Measurements from ENCODE around the gene EYA4. TPM values are rescaled to one million over a fixed set of nuclear protein-coding genes. Genes with fewer than 3 reads are reported as not detected.
"Not testable (repeated sequence)": the region's sequence is repeated elsewhere in the genome, so short reads cannot be mapped to it uniquely, and the experiment has no call there.

Gene EYA4
- total RNA-seq, 1 donor from 2014 or later = 24.2 TPM

DNA sequence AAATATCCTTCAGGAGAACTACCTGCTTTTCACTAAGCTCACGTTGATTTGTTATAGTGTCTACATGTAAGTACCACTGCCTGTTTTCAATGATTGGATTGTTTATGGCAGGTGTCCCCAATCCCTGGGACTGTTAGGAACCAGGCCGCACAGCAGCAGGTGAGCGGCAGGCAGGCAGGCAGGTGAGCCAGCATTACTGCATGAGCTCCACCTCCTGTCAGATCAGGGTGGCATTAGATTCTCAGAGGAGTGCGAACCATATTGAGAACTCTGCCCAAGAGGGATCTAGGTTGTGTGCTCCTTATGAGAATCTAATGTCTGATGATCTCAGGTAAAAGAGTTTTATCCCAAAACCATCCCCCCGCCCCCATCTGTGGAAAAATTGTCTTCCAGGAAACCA is 303.3 kb downstream of the EYA4 start:
- intact Hi-C loops (cut with DNase I) = no loop called here

DNA sequence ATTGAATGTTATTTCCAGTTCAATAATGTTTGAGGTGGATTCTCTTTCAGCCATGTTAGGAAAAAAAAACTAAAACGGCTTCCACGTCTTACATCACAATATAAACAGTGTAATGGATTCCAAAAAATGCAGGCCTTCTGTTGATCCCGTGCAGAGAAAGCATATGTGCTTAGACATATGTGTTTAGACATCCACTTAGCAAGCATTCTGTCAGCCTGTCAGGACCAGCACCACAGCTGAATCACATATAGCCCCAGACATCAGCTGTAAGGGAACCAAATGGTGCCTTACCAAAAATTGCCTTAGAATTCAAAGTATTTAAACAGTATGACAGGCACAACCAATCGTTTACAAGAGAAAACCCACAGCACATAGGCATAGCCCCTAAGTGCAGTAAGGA is 304.9 kb downstream of the EYA4 start:
- DNase-seq (ENCODE audit: low spot score) = no peak
- intact Hi-C loops (cut with DNase I) = no loop called here

More for the DNA sequence above, 303.3 kb downstream of the EYA4 start:
- DNase-seq (ENCODE audit: low spot score) = no peak

DNA sequence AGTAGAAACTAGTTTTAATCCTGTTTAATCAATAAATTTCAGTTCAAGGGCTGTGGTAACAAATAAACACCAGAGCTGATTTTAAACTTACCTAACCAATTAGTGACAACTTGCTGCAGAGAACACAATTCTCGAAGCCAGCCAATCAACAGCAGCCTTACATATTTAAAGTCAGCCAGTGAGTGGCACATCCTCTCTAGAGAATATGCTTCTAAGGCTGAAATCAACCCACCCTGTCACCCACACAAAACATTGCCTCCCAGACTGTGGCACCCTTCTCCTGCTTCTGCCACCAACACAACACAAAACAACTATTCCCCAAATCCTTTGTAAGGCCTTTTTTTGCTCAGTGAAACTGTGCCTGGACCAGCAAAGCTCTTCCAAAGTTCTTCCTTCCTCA is 306.0 kb downstream of the EYA4 start:
- intact Hi-C loops (cut with DNase I) = no loop called here
- DNase-seq (ENCODE audit: low spot score) = no peak

- intact Hi-C loops (cut with DNase I) = no loop called here
- no peak for DNase-seq (ENCODE audit: low spot score)
Observed at GRCh38 chr6:133548423-133549159, 307.4 kb downstream of the EYA4 start.

DNA sequence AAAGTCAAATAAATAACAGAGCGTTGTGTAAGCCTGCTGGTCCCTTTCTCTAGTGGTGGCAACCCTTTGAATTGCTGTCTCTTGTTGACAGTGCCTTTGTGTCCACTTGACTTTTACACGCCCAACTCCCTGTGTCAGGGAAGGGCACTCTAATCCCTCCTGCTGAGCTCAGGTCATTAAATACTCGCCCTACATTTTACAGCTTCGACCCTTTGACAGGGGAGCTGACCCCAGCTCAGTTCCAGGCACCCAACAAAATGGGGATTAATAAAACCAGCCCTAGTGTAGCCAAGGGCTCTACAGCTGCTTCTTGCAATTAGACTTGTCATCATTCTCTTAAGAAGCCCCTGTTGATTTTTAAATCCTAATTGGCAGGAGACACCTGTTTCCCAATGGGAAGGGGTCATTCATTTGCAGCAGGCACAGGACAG is 308.2 kb downstream of the EYA4 start:
- intact Hi-C loops (cut with DNase I) = no loop called here
- DNase-seq (ENCODE audit: low spot score) = no peak

DNA sequence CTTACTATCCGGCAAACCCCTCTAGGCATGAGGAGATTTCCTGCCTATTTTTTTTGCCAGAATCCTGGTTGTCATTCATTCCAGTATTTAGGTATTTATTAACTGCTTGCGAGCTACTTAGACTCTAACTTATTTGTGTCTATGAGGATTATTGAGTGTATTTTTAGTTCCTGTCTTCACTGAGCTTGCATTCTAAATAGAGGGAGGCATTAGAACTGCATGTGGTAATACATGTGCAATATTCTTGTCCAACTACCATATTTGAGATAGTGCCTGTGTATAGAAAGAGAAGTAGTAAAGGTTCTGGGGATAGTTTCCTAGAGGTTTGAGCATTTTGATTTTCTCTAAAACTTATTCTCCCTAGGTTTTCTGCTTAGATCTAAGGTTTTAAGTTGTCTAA is 308.9 kb downstream of the EYA4 start:
- intact Hi-C loops (cut with DNase I) = loop anchor here (5.0 kb wide), 3 partner anchors 358 to 718 kb away; no protein-coding TSS in a partner anchor
- DNase-seq (ENCODE audit: low spot score) = no peak

DNA sequence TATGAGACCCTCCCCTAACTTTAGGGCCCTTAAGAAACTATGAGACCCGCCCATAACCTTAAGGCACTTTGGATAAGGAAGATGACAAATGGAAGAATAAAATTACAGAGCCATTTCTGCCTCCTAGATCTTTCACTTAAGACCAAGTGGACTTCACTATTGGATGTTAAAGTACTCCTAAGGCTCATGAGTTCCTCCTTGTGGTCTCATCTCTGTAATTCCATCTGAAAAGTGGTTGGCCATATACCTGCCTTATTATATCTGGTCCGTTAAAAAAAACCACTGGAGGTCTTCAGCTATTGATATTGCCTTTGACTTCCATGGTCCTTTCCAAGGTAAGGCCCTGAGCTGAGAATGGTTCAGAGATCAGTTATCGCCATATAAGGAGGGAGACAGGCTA is 310.3 kb downstream of the EYA4 start:
- intact Hi-C loops (cut with DNase I) = loop anchor here (5.0 kb wide), 3 partner anchors 359 to 719 kb away; no protein-coding TSS in a partner anchor
- no peak for DNase-seq (ENCODE audit: low spot score)

DNA sequence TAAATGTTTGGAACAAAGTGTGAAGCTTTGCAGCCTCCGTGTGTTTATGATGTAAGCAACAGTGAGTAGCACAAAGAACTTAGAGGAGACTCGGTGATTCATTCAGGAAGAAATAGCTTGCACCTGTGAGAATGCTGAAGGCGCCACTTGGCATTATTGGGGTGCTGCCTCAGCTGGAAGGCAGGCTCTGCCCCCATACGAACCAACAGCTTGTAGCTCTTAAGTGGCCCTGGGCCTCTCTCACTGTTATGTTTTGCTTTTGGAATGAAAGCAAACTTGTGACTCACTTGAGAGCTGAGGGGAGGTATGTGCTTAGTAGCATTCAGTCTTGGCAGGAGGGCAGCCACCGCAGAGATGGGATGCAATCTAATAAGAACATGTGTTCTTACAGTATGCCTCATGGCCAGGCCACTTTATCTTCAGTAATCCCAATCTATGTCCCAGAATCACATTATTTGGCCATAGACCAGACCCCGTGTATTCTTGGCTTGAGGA is 310.7 kb downstream of the EYA4 start:
- intact Hi-C loops (cut with DNase I) = loop anchor here (5.0 kb wide), 3 partner anchors 360 to 720 kb away; no protein-coding TSS in a partner anchor
- DNase-seq (ENCODE audit: low spot score) = no peak

- intact Hi-C loops (cut with DNase I) = loop anchor here (5.0 kb wide), 3 partner anchors 361 to 721 kb away; no protein-coding TSS in a partner anchor
- no peak for DNase-seq (ENCODE audit: low spot score)
Observed at GRCh38 chr6:133553652-133554051, 312.5 kb downstream of the EYA4 start.

DNA sequence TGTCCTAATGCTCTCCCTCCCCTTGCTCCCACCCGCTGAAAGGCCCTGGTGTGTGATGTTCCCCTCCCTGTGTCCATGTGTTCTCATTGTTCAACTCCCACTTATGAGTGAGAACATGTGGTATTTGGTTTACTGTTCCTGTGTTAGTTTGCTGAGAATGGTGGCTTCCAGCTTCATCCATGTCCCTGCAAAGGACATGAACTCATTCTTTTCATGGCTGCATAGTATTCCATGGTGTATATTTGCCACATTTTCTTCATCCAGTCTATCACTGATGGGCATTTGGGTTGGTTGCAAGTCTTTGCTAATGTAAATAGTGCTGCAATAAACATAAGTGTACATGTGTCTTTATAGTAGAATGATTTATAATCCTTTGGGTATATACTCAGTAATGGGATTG is 313.0 kb downstream of the EYA4 start:
- not testable (repeated sequence) for DNase-seq (ENCODE audit: low spot score)
- intact Hi-C loops (cut with DNase I) = loop anchor here (5.0 kb wide), 3 partner anchors 362 to 722 kb away; no protein-coding TSS in a partner anchor

GRCh38 chr6:133555685-133556084 is 314.5 kb downstream of the EYA4 start:
- intact Hi-C loops (cut with DNase I) = no loop called here
- no peak for DNase-seq (ENCODE audit: low spot score)

DNA sequence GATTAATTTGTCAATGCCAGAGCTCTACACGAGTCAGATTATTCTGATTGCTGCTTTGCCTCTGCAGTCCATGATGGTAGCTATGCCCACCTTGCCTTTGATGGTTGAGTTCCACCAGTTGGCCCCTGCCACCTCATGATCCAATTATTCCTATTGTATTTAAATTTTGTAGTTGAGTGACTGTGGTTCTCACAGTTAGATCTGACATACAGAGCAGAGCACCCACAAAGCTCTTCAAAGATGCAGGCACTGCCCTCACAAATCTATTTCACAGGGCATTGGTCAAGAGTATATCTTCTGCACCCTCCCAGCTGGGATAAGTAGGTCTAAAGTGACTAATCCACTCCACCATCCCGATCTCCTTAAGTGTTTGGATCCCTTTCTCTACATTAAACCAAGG is 318.8 kb downstream of the EYA4 start:
- intact Hi-C loops (cut with DNase I) = loop anchor here (10.0 kb wide), 1 partner anchor 535 kb away; no protein-coding TSS in a partner anchor

DNA sequence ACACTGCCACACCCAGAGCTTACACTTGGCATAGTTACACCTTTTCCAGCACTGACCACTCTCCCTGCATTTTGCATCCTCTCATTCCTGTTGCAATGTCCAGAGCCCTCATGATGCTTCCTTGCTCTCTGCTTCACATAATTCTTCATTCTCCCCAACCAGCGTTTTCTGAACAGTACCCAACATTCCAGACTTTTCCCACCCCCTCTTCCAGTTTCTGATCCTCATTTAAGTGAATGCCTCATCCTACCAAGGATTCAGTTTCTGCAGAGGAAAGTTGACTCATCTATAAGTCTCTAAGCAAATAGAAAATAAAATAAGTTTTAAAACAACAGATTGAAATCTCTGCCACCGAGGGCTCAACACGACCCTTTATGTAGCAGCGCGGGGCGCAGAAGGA is 326.5 kb downstream of the EYA4 start:
- intact Hi-C loops (cut with DNase I) = loop anchor here (10.0 kb wide), 1 partner anchor 527 kb away; no protein-coding TSS in a partner anchor

More for the DNA sequence above, 318.8 kb downstream of the EYA4 start:
- no peak for DNase-seq (ENCODE audit: low spot score)

DNA sequence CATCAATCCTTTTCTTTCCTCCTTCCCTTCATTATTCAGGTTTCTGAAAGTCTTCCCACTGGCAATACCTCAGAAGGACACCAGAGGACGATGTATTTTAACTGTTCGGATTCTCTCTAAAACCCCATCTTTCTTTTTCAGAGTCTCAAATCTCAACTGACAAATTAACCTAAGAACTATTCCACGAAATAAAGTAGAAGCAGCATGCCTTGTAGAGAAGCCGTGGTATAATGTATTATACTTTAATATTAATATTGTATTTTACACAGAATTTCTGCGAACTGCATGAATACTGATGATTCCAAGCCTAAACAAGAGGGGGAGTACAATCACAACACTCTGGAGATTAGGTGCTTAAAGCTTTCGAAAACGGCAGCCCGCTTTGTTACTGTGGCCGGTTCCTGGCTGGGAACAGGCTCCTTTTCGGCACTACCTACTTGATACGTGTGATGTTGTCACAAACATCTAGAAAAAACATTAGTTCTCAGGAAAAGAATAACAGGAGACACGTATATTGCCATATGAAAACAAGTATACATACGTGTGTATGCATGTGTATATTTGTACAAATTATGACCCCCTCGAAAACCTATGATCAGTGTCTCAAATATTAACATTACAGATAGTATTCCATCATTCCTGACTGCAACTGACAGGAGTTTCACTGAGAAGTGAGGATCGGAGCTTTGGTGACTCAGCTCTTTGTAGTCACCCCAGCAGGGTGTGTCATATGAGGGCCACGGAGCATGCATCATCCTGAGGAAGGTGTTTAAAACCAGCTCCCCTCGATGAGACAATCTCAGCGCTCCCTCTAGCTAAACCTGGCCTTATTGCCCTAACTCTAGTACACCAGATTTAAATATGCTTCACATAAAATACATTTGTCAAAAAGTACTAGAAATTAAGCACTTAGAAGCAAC is 328.1 kb downstream of the EYA4 start:
- DNase-seq (ENCODE audit: low spot score) = no peak
- intact Hi-C loops (cut with DNase I) = loop anchor here (1.0 to 10.0 kb wide), 2 partner anchors 347 to 526 kb away; no protein-coding TSS in a partner anchor

More for the DNA sequence above, 326.5 kb downstream of the EYA4 start:
- no peak for DNase-seq (ENCODE audit: low spot score)

DNA sequence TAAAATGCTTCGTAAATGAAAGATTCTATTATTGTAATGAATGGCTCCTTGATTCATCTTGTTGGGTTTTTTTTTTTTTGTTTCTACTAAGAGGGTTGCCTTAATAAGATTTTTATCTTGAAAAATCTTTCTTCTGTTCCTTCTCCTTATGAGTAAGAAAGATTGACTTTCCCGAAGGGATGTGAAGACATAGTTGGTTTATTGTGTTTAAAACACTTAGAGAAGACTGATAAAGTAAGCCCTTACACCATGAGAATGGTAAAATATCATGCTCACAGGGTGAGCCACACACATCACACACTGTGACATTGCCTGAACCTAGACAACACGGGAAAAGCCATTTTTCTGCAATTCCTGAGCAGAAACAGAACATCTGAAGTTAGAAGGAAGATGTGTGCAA is 330.5 kb downstream of the EYA4 start:
- intact Hi-C loops (cut with DNase I) = no loop called here
- DNase-seq (ENCODE audit: low spot score) = no peak

- intact Hi-C loops (cut with DNase I) = no loop called here
- no peak for DNase-seq (ENCODE audit: low spot score)
Observed at GRCh38 chr6:133577851-133578250, 336.7 kb downstream of the EYA4 start.

All from cardiac septum (tissue), 1 donor.